B cell (primary cell): ENCODE measurements around the gene ARAP1. TPM values are rescaled to one million over a fixed set of nuclear protein-coding genes. Genes with fewer than 3 reads are reported as not detected.

Experiments used
- ATAC-seq: fragments of 200-7000 bp; cut with Tn5 transposase; one replicate; pipeline ENCODE4 v1.10.0; 2021; ENCODE audit warnings: low read depth, mild to moderate bottlenecking, moderate number of reproducible peaks, moderate library complexity
- CTCF ChIA-PET: fragments of 350-600 bp; sonication (Branson Sonifier 250); formaldehyde crosslinking; loops from one replicate; lab custom pipeline; 2021; ENCODE audit warnings: antibody characterized with exemption, inconsistent platforms; lab: Charles Lee
- POLR2A ChIA-PET: fragments of 350-600 bp; sonication (Branson Sonifier 250); formaldehyde crosslinking; loops from one replicate; lab custom pipeline; 2021; ENCODE audit warnings: antibody characterized with exemption; lab: Charles Lee
- DNase-seq: peaks from one replicate; pipeline ENCODE4 v3.0.0; 2013
- H2AFZ ChIP-seq: 2 replicates; pipeline ENCODE4 v1.6.1; 2012; ENCODE audit warnings: mild to moderate bottlenecking, low read depth, low read length; ENCODE audit not compliant: insufficient read depth, poor library complexity, severe bottlenecking
- H3K27ac ChIP-seq, 2 donors: 1 replicate in 1 of 2; 2 replicates in 1 of 2; pipeline ENCODE4 v1.5.1; 2012 to 2013; ENCODE audit warnings: low read length in 2 of 2, mild to moderate bottlenecking in 2 of 2, moderate library complexity in 1 of 2
- H3K27me3 ChIP-seq, 4 experiments: fragments of 200-600 bp in 1 of 4; sonication (generic) in 1 of 4; replicated peaks in 1 of 4; 1 replicate in 2 of 4; 2 replicates in 2 of 4; pipeline versions ENCODE4 v1.6.1 to v1.7.0; 2013 to 2016; ENCODE audit warnings: low read length in 3 of 4, mild to moderate bottlenecking in 2 of 4, mixed read lengths in 1 of 4, moderate library complexity in 1 of 4; ENCODE audit not compliant: insufficient read depth in 4 of 4, control insufficient read depth in 3 of 4; ENCODE audit errors: control extremely low read depth in 1 of 4
- H3K36me3 ChIP-seq, 2 experiments: replicated peaks in 1 of 2; 1 replicate in 1 of 2; 2 replicates in 1 of 2; pipeline versions ENCODE4 v1.6.1 to v1.7.1; 2013; ENCODE audit warnings: low read length in 1 of 2; ENCODE audit not compliant: insufficient read depth in 2 of 2, control insufficient read depth in 1 of 2; ENCODE audit errors: control extremely low read depth in 1 of 2, extremely low read depth in 1 of 2
- H3K4me1 ChIP-seq, 2 donors: fragments of 200-600 bp in 1 of 2; sonication (generic) in 1 of 2; 1 replicate in 1 of 2; 2 replicates in 1 of 2; pipeline versions ENCODE4 v1.5.1 to v1.6.1; 2013 to 2017; ENCODE audit warnings: low read length in 2 of 2; ENCODE audit not compliant: control insufficient read depth in 2 of 2, insufficient read depth in 2 of 2
- H3K4me2 ChIP-seq: replicated peaks from 2 replicates; pipeline ENCODE3; 2012; ENCODE audit warnings: mild to moderate bottlenecking, low read depth, low read length; ENCODE audit not compliant: poor library complexity, severe bottlenecking
- H3K4me3 ChIP-seq, 5 experiments: fragments of 200-600 bp in 1 of 5; sonication (generic) in 1 of 5; 1 replicate in 3 of 5; 2 replicates in 2 of 5; pipeline versions ENCODE4 v1.5.1 to v1.7.0; 2011 to 2016; ENCODE audit warnings: low read length in 4 of 5, mild to moderate bottlenecking in 4 of 5, low read depth in 2 of 5, control low read depth in 1 of 5, moderate library complexity in 1 of 5; ENCODE audit not compliant: insufficient read depth in 1 of 5; ENCODE audit errors: control extremely low read depth in 1 of 5, extremely low read depth in 1 of 5
- H3K79me2 ChIP-seq: fragments of 200-600 bp; sonication (generic); one replicate; pipeline ENCODE4 v1.6.0; 2016; ENCODE audit warnings: low read length; ENCODE audit not compliant: control insufficient read depth, insufficient read depth
- H3K9ac ChIP-seq: fragments of 200-600 bp; sonication (generic); 2 replicates; pipeline ENCODE4 v1.6.1; 2017; ENCODE audit warnings: mild to moderate bottlenecking, low read length, moderate library complexity
- H3K9me3 ChIP-seq, 3 donors: one replicate each; pipeline versions ENCODE4 v1.6.1 to v1.7.1; 2013; ENCODE audit warnings: low read length in 2 of 3; ENCODE audit not compliant: control insufficient read depth in 2 of 3, insufficient read depth in 1 of 3; ENCODE audit errors: control extremely low read depth in 1 of 3
- H4K20me1 ChIP-seq: 2 replicates; pipeline ENCODE4 v1.6.0; 2012; ENCODE audit warnings: mild to moderate bottlenecking, low read length; ENCODE audit not compliant: insufficient read depth, control insufficient read depth, poor library complexity, severe bottlenecking
- H3K27ac Mint-ChIP-seq: one replicate; pipeline ENCODE4 v1.8.0; 2021; ENCODE audit warnings: mixed read lengths
- H3K27me3 Mint-ChIP-seq: one replicate; pipeline ENCODE4 v1.8.0; 2021; ENCODE audit warnings: mixed read lengths
- H3K4me1 Mint-ChIP-seq: one replicate; pipeline ENCODE4 v1.8.0; 2021; ENCODE audit warnings: mixed read lengths
- H3K4me3 Mint-ChIP-seq: one replicate; pipeline ENCODE4 v1.8.0; 2021; ENCODE audit warnings: mixed read lengths
- H3K9me3 Mint-ChIP-seq: one replicate; pipeline ENCODE4 v1.8.0; 2022; ENCODE audit warnings: mixed read lengths; ENCODE audit not compliant: insufficient read depth
- CTCF ChIP-seq: fragments of 200-600 bp; IDR thresholded peaks from one replicate; pipeline ENCODE4 v1.8.0; 2022; ENCODE audit warnings: antibody characterized with exemption, mild to moderate bottlenecking
- EZH2 ChIP-seq: IDR thresholded peaks from 2 replicates; pipeline ENCODE4 v1.6.1; 2012; ENCODE audit warnings: borderline replicate concordance, low read depth, mild to moderate bottlenecking, moderate library complexity, low read length; ENCODE audit not compliant: insufficient read depth, poor library complexity, severe bottlenecking
- WGBS: methylation state at CpG from one replicate; pipeline ENCODE4 v1.1.5; 2013; ENCODE audit warnings: missing lambda C conversion rate; ENCODE audit not compliant: insufficient coverage; 5-methylcytosine and 5-hydroxymethylcytosine counted together
- intact Hi-C: fragments of 100-400 bp; cut with micrococcal nuclease; formaldehyde crosslinking; loops from one replicate; pipeline ENCODE4 v1.10.0; 2022
- polyA plus RNA-seq: library from polyadenylated mRNA; depleted of rRNA; stranded (reverse); fragments of >200 nt; gene quantifications from 2 replicates; pipeline ENCODE4 v1.2.3, GENCODE V29; 2012
- total RNA-seq, 2 donors: library from RNA; stranded (reverse); fragments of 120-200 nt in 1 of 2; gene quantifications; 1 replicate in 1 of 2; 2 replicates in 1 of 2; pipeline versions ENCODE4 v1.2.3 to v1.2.4, GENCODE V29; 2013 to 2022

Gene ARAP1
- total and polyA plus RNA-seq, 2 donors (not counting 1 experiment from before 2014, with no cell fraction given) = 143 to 242 TPM

- H3K27me3 ChIP-seq = no peaks in the 10 kb centered on the region
- no peak overlapping the region for H3K27ac ChIP-seq
- no peak overlapping the region for H3K4me2 ChIP-seq
- no peaks in the 10 kb centered on the region for H3K9me3 ChIP-seq
- DNase-seq = no peak
- no peaks in the 10 kb centered on the region for H3K36me3 ChIP-seq
- intact Hi-C loops = no loop called here
- H3K4me3 Mint-ChIP-seq = no peak overlapping the region
- no peaks in the 10 kb centered on the region for H3K79me2 ChIP-seq
- H2AFZ ChIP-seq = no peak overlapping the region
- ChIA-PET CTCF (interaction anchor here (0.9 to 1.4 kb wide), 3 partner anchors 13 to 33 kb away, joined by 3 to 4 read pairs (median 3); no protein-coding TSS in a partner anchor), POLR2A (no interaction called here)
- H3K9ac ChIP-seq = no peak overlapping the region
- H3K9me3 Mint-ChIP-seq = no peaks in the 10 kb centered on the region
- no peaks in the 10 kb centered on the region for H3K27me3 Mint-ChIP-seq
- no peak overlapping the region for H3K4me3 ChIP-seq
- peak overlapping the region; percentile 8 for H3K27ac Mint-ChIP-seq
- WGBS = 64% methylated on average over 17 of the region's 17 CpGs
- H4K20me1 ChIP-seq = no peaks in the 10 kb centered on the region
- peaks cover 16% of the 10 kb centered on the region in 2 donors for H3K4me1 ChIP-seq
- ATAC-seq = no peak
- no peak for TF ChIP-seq EZH2
- TF ChIP-seq CTCF = no peak
- peaks cover 19% of the 10 kb centered on the region for H3K4me1 Mint-ChIP-seq
Observed at GRCh38 chr11:72758690-72759389, 6.6 kb upstream of the ARAP1 start.

- H3K4me2 ChIP-seq = no peak overlapping the region
- no peak overlapping the region for H3K9ac ChIP-seq
- 94% methylated on average over 7 of the region's 7 CpGs for WGBS
Observed at GRCh38 chr11:72758304-72758689, 6.1 kb upstream of the ARAP1 start.

More at GRCh38 chr11:72758304-72758689, 6.1 kb upstream of the ARAP1 start:
- POLR2A ChIA-PET = no interaction called here
- Histone ChIP-seq H3K27me3 (no peaks in the 10 kb centered on the region), H3K4me1 (peaks cover 11 to 14% of the 10 kb centered on the region in 2 donors), H3K79me2 (no peaks in the 10 kb centered on the region), H3K36me3 (no peaks in the 10 kb centered on the region), H3K27ac (no peak overlapping the region), H2AFZ (no peak overlapping the region), H4K20me1 (no peaks in the 10 kb centered on the region), H3K4me3 (no peak overlapping the region), H3K9me3 (no peaks in the 10 kb centered on the region)
- TF ChIP-seq EZH2 (no peak), CTCF (no peak)
- CTCF ChIA-PET = interaction anchor here (1.4 kb wide), 1 partner anchor 20 kb away, joined by 3 read pairs; no protein-coding TSS in a partner anchor
- DNase-seq = no peak
- Mint-ChIP-seq H3K9me3 (no peaks in the 10 kb centered on the region), H3K27ac (no peak overlapping the region), H3K27me3 (no peaks in the 10 kb centered on the region), H3K4me1 (peaks cover 16% of the 10 kb centered on the region), H3K4me3 (no peak overlapping the region)
- ATAC-seq = no peak
- intact Hi-C loops = no loop called here
